HG03175 (cell line): ENCODE results near the gene GOLGA3.

Source experiments
- ATAC-seq: cut with Tn5 transposase; IDR thresholded peaks from one replicate; pipeline ENCODE4 v1.9.1; 2021; ENCODE audit warnings: mild to moderate bottlenecking, moderate library complexity; ENCODE audit not compliant: unreplicated experiment

GOLGA3 gene

GRCh38 chr12:132724506-132725241 is 104.0 kb downstream of the GOLGA3 start:
- ATAC-seq, result no peak

DNA sequence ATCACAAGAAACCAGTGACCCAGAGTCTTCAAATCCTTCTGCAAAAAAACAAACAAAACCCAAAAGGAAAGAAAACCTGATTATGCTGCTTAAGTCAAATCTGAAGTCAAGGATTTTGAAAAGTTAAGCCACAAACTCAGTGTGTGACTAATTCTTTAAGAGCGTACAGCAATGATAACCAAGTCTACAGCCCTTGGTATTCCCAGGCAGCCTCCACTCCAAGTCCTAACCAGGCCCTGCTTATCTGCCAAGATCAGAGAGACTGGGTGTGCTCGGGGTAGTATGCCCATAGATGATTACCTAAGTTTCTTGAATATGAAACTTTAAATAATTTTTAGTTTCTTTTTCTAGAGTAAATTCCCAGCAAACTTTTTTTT is 104.9 kb downstream of the GOLGA3 start:
- no peak for ATAC-seq

GRCh38 chr12:132723015-132723763 is 105.5 kb downstream of the GOLGA3 start:
- no peak for ATAC-seq

DNA sequence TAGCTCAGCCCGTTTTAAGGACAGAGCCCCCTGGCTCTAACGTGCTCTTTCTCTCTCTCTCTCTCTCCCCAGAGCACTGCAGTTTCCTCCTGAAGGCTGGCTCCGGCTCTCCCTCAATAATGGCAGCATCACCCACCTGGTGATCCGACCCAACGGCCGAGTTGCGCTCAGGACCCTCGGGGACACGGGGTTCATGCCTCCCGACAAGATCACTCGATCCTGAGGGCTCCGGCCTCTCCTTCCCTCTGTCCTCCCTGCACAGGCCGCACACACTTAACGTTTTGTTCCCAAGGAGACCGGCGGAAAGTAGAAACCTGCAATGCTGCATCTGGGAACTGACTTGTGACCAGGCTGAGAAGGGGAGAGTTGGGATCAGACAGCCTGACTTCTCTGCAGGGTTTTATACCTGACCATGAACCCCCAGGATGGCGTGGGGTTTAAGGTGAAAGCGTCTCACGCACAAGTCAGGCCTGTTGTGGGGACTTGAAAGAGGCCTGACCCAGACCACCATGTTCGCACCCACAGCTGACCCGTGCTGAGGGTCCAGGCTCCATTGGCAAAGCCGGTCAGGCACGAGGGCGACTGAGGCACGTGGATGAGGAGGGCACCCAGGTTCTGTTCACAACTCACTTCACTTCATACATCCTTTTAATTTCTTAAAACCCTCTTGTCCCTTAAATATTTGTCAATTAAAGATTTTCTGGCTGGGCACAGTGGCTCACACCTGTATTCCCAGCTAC is 107.9 kb downstream of the GOLGA3 start:
- ATAC-seq, result no peak

DNA sequence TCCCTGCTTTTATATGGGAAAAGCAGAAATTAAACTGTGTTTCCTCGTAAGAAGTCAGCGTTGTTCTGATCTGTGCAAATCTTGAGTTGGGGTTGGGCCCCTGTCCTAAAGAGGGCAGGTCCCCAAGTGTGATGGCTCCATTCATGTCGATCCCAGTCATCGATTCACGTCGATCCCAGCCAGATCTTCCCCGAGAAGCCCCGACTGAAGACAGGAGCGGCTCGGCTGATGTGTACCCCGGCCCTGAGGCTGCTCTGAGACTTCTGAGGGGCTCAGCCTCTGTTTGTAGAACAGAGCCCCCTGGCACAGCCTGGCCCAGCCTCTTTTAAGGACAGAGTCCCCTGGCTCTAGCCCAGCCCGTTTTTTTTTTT is 108.7 kb downstream of the GOLGA3 start:
- ATAC-seq, result no peak

GRCh38 chr12:132719141-132719953 is 109.3 kb downstream of the GOLGA3 start:
- no peak for ATAC-seq
